IMR-90 (cell line): ENCODE measurements around the gene SEMG1. TPM values are rescaled to one million over a fixed set of nuclear protein-coding genes. Genes with fewer than 3 reads are reported as not detected.

ENCODE experiments used
- ATAC-seq: fragments of 200-7000 bp; cut with Tn5 transposase; 2 replicates; pipeline ENCODE4 v1.9.1; 2020; ENCODE audit warnings: low read depth, mild to moderate bottlenecking, moderate library complexity
- BruUV-seq: library from RNA; stranded (reverse); fragments of 400-500 nt; replicated peaks from 2 replicates; lab custom pipeline; 2021; lab: Mats Ljungman, UMichigan
- CTCF ChIA-PET: fragments of 300-600 bp; formaldehyde crosslinking; extraction: SDS; loops from one replicate; lab custom pipeline; 2021; ENCODE audit warnings: antibody characterized with exemption; lab: Yijun Ruan, JAX
- POLR2A ChIA-PET: fragments of 300-600 bp; sonication (Branson Sonifier 250); formaldehyde crosslinking; loops from one replicate; lab custom pipeline; 2022; ENCODE audit warnings: antibody characterized with exemption; ENCODE audit not compliant: unreplicated experiment; lab: Charles Lee
- DNase-seq: peaks from one replicate; pipeline ENCODE4 v3.0.0; 2013
- H2AFZ ChIP-seq: replicated peaks from 2 replicates; pipeline ENCODE3; 2013; ENCODE audit warnings: low read length, mild to moderate bottlenecking; ENCODE audit not compliant: poor library complexity
- H2AK5ac ChIP-seq: 2 replicates; pipeline ENCODE4 v1.6.1; 2013; ENCODE audit warnings: low read depth, low read length, inconsistent platforms
- H2AK9ac ChIP-seq: replicated peaks from 2 replicates; pipeline ENCODE3; 2013; ENCODE audit warnings: mild to moderate bottlenecking, low read depth, low read length, moderate library complexity; ENCODE audit not compliant: poor library complexity
- H2BK120ac ChIP-seq: 2 replicates; pipeline ENCODE4 v1.6.1; 2013; ENCODE audit warnings: low read depth, low read length, inconsistent platforms
- H2BK15ac ChIP-seq: 3 replicates; pipeline ENCODE4 v1.6.1; 2013; ENCODE audit warnings: low read depth, low read length, inconsistent platforms
- H2BK20ac ChIP-seq: 2 replicates; pipeline ENCODE4 v1.6.1; 2013; ENCODE audit warnings: low read depth, mild to moderate bottlenecking, inconsistent platforms, low read length, moderate library complexity
- H2BK5ac ChIP-seq: 2 replicates; pipeline ENCODE4 v1.6.1; 2013; ENCODE audit warnings: mild to moderate bottlenecking, low read depth, low read length, inconsistent platforms; ENCODE audit not compliant: poor library complexity, severe bottlenecking
- H3K14ac ChIP-seq: replicated peaks from 2 replicates; pipeline ENCODE4 v1.6.1; 2013; ENCODE audit warnings: low read depth, low read length, inconsistent platforms
- H3K18ac ChIP-seq: 2 replicates; pipeline ENCODE4 v1.6.1; 2013; ENCODE audit warnings: low read depth, low read length, control low read depth
- H3K23ac ChIP-seq: 2 replicates; pipeline ENCODE4 v1.6.1; 2013; ENCODE audit warnings: low read depth, low read length, inconsistent platforms
- H3K27ac ChIP-seq: 2 replicates; pipeline ENCODE4 v1.5.1; 2013; ENCODE audit warnings: mild to moderate bottlenecking, control low read depth, low read length; ENCODE audit not compliant: insufficient read depth
- H3K27me3 ChIP-seq: 2 replicates; pipeline ENCODE4 v1.6.1; 2013; ENCODE audit warnings: low read length; ENCODE audit not compliant: control insufficient read depth, insufficient read depth
- H3K36me3 ChIP-seq: 2 replicates; pipeline ENCODE4 v1.6.1; 2013; ENCODE audit warnings: low read length, mixed read lengths; ENCODE audit not compliant: control insufficient read depth, insufficient read depth
- H3K4ac ChIP-seq: 2 replicates; pipeline ENCODE4 v1.6.1; 2013; ENCODE audit warnings: low read depth, low read length, inconsistent platforms
- H3K4me1 ChIP-seq: 2 replicates; pipeline ENCODE4 v1.6.1; 2013; ENCODE audit warnings: low read length, mixed read lengths; ENCODE audit not compliant: control insufficient read depth, insufficient read depth
- H3K4me2 ChIP-seq: 2 replicates; pipeline ENCODE4 v1.6.1; 2013; ENCODE audit warnings: low read depth, mild to moderate bottlenecking, control low read depth, low read length, moderate library complexity
- H3K4me3 ChIP-seq: 2 replicates; pipeline ENCODE4 v1.5.1; 2013; ENCODE audit warnings: low read depth, mild to moderate bottlenecking, control low read depth, low read length, moderate library complexity; ENCODE audit not compliant: insufficient read depth
- H3K56ac ChIP-seq: 2 replicates; pipeline ENCODE4 v1.6.1; 2013; ENCODE audit warnings: low read length, inconsistent platforms; ENCODE audit not compliant: insufficient read depth; ENCODE audit errors: extremely low read depth
- H3K79me1 ChIP-seq, 2 experiments: 2 replicates each; pipeline ENCODE4 v1.6.1; 2013; ENCODE audit warnings: low read length in 2 of 2, inconsistent platforms in 1 of 2, low read depth in 1 of 2
- H3K9ac ChIP-seq: 2 replicates; pipeline ENCODE4 v1.6.1; 2013; ENCODE audit warnings: low read depth, low read length, control low read depth
- H3K9me1 ChIP-seq: 2 replicates; pipeline ENCODE4 v1.6.1; 2013; ENCODE audit warnings: low read length, inconsistent platforms; ENCODE audit not compliant: insufficient read depth
- H3K9me3 ChIP-seq: 2 replicates; pipeline ENCODE4 v1.6.1; 2013; ENCODE audit warnings: low read length; ENCODE audit not compliant: control insufficient read depth, insufficient read depth
- H4K20me1 ChIP-seq: 2 replicates; pipeline ENCODE4 v1.6.1; 2013; ENCODE audit warnings: low read length, inconsistent platforms; ENCODE audit not compliant: insufficient read depth
- H4K5ac ChIP-seq: 2 replicates; pipeline ENCODE4 v1.6.1; 2013; ENCODE audit warnings: mild to moderate bottlenecking, low read depth, low read length, control low read depth
- H4K8ac ChIP-seq, 2 experiments: 2 replicates each; pipeline ENCODE4 v1.6.1; 2013; ENCODE audit warnings: low read depth in 2 of 2, low read length in 2 of 2, control low read depth in 1 of 2, inconsistent platforms in 1 of 2
- H4K91ac ChIP-seq: 2 replicates; pipeline ENCODE4 v1.6.1; 2013; ENCODE audit warnings: low read depth, low read length, inconsistent platforms; ENCODE audit not compliant: insufficient read depth
- CEBPB ChIP-seq: IDR thresholded peaks from 2 replicates; pipeline ENCODE4 v1.6.1; 2012; ENCODE audit warnings: low read depth, low read length, improper control_type of control experiment
- MAFK ChIP-seq: IDR thresholded peaks from 2 replicates; pipeline ENCODE4 v1.6.1; 2012; ENCODE audit warnings: low read depth, low read length, improper control_type of control experiment
- SMC3 ChIP-seq: fragments of 150-350 bp; IDR thresholded peaks from 2 replicates; pipeline ENCODE4 v1.6.1; 2016; ENCODE audit warnings: low read depth, mild to moderate bottlenecking, antibody characterized with exemption, low read length, moderate library complexity
- WGBS, 2 experiments: methylation state at CpG; one replicate each; pipeline versions ENCODE4 v1.1.5 to v1.1.7; 2013; ENCODE audit warnings: missing lambda C conversion rate in 2 of 2; ENCODE audit not compliant: insufficient read length in 1 of 2; ENCODE audit errors: extremely low coverage in 2 of 2; 5-methylcytosine and 5-hydroxymethylcytosine counted together
- dilution Hi-C: fragments of 300-500 bp; cut with HindIII; formaldehyde crosslinking; loops from one replicate; pipeline ENCODE4 v1.14.3; 2018; ENCODE audit warnings: low sequenced_read_pairs; ENCODE audit not compliant: unreplicated experiment
- in situ Hi-C: fragments of 300-500 bp; cut with MboI; formaldehyde crosslinking; loops from 3 replicates; pipeline ENCODE4 v1.14.3; 2019; ENCODE audit warnings: low sequenced_read_pairs, inconsistent platforms, mixed read lengths
- intact Hi-C: fragments of 100-400 bp; cut with micrococcal nuclease; formaldehyde crosslinking; loops from 2 replicates; pipeline ENCODE4 v1.10.0; 2022
- polyA plus RNA-seq, 3 experiments: library from polyadenylated mRNA; depleted of rRNA; stranded (reverse); fragments of >200 nt; gene quantifications; 2 replicates each; pipeline ENCODE4 v1.2.3, GENCODE V29; 2012; ENCODE audit warnings: low replicate concordance in 1 of 3
- total RNA-seq: library from RNA; depleted of rRNA; stranded (reverse); fragments of >200 nt; gene quantifications from 2 replicates; pipeline ENCODE4 v1.2.3, GENCODE V29; 2012

Gene SEMG1
- total and polyA plus RNA-seq, 2 of the 4 experiments (the other 2 are of a cell fraction) = not detected

DNA sequence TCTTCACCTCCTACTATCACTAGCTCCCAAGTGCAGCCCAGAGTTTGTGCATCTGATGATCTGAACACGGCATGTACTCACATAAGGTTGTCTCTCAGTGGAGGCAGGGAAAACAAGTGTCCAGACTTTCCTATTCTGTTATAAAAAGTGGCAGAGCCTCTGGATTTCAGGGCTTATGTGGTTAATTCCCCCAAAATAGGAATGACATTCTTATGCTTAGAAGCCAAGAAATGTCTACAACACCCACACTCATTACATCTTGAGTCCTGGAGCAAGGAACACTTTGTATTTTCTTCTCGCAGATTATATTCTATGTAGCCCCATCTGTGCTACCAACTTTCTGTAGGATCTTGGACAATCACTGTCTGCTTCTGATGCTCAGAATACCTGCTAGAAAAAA, 13.5 kb upstream of the SEMG1 start:
- Histone ChIP-seq H3K4me1 (no peaks in the 10 kb centered on the region), H3K27ac (no peak overlapping the region), H3K18ac (no peak overlapping the region), H3K9me3 (no peaks in the 10 kb centered on the region), H2AK9ac (no peak overlapping the region), H4K5ac (no peak overlapping the region), H4K91ac (no peak overlapping the region), H4K20me1 (no peaks in the 10 kb centered on the region), H2BK5ac (no peak overlapping the region), H3K56ac (no peak overlapping the region), H3K23ac (no peak overlapping the region), H2BK20ac (no peak overlapping the region), H2AK5ac (no peak overlapping the region), H3K27me3 (no peaks in the 10 kb centered on the region; the same call in 1 of the 2 replicates), H3K9ac (no peak overlapping the region), H2BK120ac (no peak overlapping the region), H2BK15ac (no peak overlapping the region), H4K8ac (no peak overlapping the region), H3K9me1 (no peaks in the 10 kb centered on the region), H2AFZ (no peak overlapping the region), H3K14ac (no peak overlapping the region), H3K79me1 (no peaks in the 10 kb centered on the region), H3K4me3 (no peak overlapping the region), H3K4ac (no peak overlapping the region), H3K36me3 (no peaks in the 10 kb centered on the region), H3K4me2 (no peak overlapping the region)
- POLR2A ChIA-PET = no interaction called here
- CTCF ChIA-PET = no interaction called here
- no TSS peak for BruUV-seq
- no peak for ATAC-seq
- no CpG with 5 or more reads among the region's 2 CpGs for WGBS, 2 experiments
- intact Hi-C loops = no loop called here
- in situ Hi-C loops = no loop called here
- DNase-seq = no peak
- dilution Hi-C loops = no loop called here
- no peak for TF ChIP-seq MAFK
- TF ChIP-seq SMC3 = no peak
- TF ChIP-seq CEBPB = no peak
